NB4 (cell line): ENCODE data around the gene PRKAG3.

Experiments used
- DNase-seq: peaks from one replicate; pipeline ENCODE4 v3.0.0; 2010; ENCODE audit warnings: low read depth
- H3K4me3 ChIP-seq: one replicate; pipeline ENCODE4 v1.5.1; 2011; ENCODE audit warnings: mild to moderate bottlenecking, low read depth, low read length, moderate library complexity
- CTCF ChIP-seq: IDR thresholded peaks from one replicate; pipeline ENCODE4 v1.5.1; 2012; ENCODE audit warnings: low read depth, low read length
- MAX ChIP-seq: IDR thresholded peaks from 2 replicates; pipeline ENCODE4 v1.6.1; 2011; ENCODE audit warnings: low read depth, low read length
- MYC ChIP-seq: IDR thresholded peaks from 2 replicates; pipeline ENCODE4 v1.6.1; 2011; ENCODE audit warnings: low read depth, low read length
- POLR2A ChIP-seq: IDR thresholded peaks from 2 replicates; pipeline ENCODE4 v1.6.1; 2011; ENCODE audit warnings: mild to moderate bottlenecking; ENCODE audit not compliant: insufficient read length; ENCODE audit errors: extremely low read depth

Gene PRKAG3

GRCh38 chr2:218858671-218859555 lies 27.3 kb upstream of the PRKAG3 start:
- no peak for DNase-seq
- no peak overlapping the region for H3K4me3 ChIP-seq
- no peak for TF ChIP-seq MYC
- no peak for TF ChIP-seq CTCF
- TF ChIP-seq POLR2A: no peak
- TF ChIP-seq MAX: no peak

GRCh38 chr2:218858138-218858445 lies 26.5 kb upstream of the PRKAG3 start:
- no peak overlapping the region for H3K4me3 ChIP-seq
- no peak for TF ChIP-seq MAX
- no peak for TF ChIP-seq POLR2A
- TF ChIP-seq CTCF: no peak
- no peak for TF ChIP-seq MYC
- DNase-seq: no peak

GRCh38 chr2:218857371-218858137 lies 26.0 kb upstream of the PRKAG3 start:
- no peak for TF ChIP-seq MAX
- no peak for TF ChIP-seq CTCF
- TF ChIP-seq POLR2A: no peak
- no peak for TF ChIP-seq MYC
- DNase-seq: no peak
- no peak overlapping the region for H3K4me3 ChIP-seq

GRCh38 chr2:218856896-218857243 lies 25.3 kb upstream of the PRKAG3 start:
- DNase-seq: no peak
- TF ChIP-seq CTCF: no peak
- TF ChIP-seq POLR2A: no peak
- no peak for TF ChIP-seq MYC
- no peak for TF ChIP-seq MAX
- no peak overlapping the region for H3K4me3 ChIP-seq

- TF ChIP-seq MAX: no peak
- no peak for TF ChIP-seq CTCF
- no peak for TF ChIP-seq POLR2A
- TF ChIP-seq MYC: no peak
- DNase-seq: peak; percentile 85
- no peak overlapping the region for H3K4me3 ChIP-seq
Measured at GRCh38 chr2:218856167-218856895, 24.7 kb upstream of the PRKAG3 start.
